ENCODE data around the gene ZNF689. TPM values are rescaled to one million over a fixed set of nuclear protein-coding genes. Genes with fewer than 3 reads are reported as not detected.

ZNF689 gene
- total and polyA plus RNA-seq, 12 donors = 2.7 to 7.4 (median 5.4) TPM

DNA sequence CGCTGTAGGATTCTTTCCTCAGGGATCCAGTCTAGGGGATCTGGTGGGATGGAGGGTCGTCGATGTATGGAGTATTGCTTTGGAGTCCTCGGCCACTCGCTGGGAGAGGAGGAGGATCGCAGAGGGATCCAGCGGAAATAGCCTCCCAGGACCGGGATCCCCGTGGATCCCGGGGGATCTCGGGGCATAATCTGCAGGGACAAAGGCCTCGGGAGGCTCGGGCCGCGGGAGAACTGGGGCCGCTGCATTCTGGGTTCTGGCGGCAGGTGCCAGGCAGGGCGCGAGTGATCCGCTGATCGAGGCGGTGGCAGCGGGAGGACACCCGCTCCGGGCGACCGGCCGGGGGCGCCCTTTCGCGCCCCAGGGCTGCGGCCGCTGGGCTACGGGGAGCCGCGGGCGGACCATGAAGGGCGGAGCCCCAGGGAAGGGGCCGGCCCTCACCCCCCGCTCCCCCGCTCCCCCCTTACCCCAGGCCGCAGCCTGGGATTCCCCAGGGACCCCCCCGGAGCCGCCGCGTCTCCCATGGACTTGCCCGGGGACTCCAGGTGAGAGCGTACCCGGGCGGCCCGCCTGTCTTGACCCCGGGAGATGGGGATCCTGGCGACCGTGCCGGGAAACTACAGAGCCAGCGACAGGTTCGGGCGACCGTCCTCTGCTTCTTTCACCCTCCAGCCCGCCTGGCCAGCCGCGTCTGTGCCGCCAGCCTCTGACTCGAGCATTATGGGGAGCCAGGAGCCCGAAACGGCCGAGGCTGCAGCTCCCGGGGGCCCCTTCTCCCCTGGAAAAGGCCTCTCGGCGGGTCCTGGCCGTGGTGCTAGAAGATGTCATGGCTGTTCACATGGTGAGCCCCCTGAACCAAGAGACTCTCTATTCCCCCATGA, 41.2 kb upstream of the ZNF689 start:
- WGBS, 2 donors = 0 to 1% methylated on average over 70 to 71 of the region's 71 CpGs
- H3K9me3 ChIP-seq = no peaks in the 10 kb centered on the region
- TF ChIP-seq, protein P1, sequence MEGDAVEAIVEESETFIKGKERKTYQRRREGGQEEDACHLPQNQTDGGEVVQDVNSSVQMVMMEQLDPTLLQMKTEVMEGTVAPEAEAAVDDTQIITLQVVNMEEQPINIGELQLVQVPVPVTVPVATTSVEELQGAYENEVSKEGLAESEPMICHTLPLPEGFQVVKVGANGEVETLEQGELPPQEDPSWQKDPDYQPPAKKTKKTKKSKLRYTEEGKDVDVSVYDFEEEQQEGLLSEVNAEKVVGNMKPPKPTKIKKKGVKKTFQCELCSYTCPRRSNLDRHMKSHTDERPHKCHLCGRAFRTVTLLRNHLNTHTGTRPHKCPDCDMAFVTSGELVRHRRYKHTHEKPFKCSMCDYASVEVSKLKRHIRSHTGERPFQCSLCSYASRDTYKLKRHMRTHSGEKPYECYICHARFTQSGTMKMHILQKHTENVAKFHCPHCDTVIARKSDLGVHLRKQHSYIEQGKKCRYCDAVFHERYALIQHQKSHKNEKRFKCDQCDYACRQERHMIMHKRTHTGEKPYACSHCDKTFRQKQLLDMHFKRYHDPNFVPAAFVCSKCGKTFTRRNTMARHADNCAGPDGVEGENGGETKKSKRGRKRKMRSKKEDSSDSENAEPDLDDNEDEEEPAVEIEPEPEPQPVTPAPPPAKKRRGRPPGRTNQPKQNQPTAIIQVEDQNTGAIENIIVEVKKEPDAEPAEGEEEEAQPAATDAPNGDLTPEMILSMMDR (IDR thresholded peaks at IDR 0.05) = peak; percentile 43 to 84 (median 66)
- peak; percentile 58 to 79 (median 71) for ATAC-seq
- peak; percentile 55 to 74 for DNase-seq
- H3K27me3 ChIP-seq = no peaks in the 10 kb centered on the region
- intact Hi-C loops (cut with DNase I) = loop anchor here in 2 of 10 donors (5.0 to 10.0 kb wide), 4 partner anchors 79 to 837 kb away; partner anchors contain the start of genes PAGR1 (in 1 of the 2), PPP4C (in 1 of the 2), PRRT2 (in 1 of the 2) and ZNF688 (in 1 of the 2)
- H3K4me3 ChIP-seq = peak overlapping the region; percentile 73 to 97 (median 88)
- H3K36me3 ChIP-seq = peaks cover 0 to 42% (median 21%) of the 10 kb centered on the region in 9 donors
- peaks cover 3 to 23% (median 19%) of the 10 kb centered on the region in 9 donors for H3K4me1 ChIP-seq
- peak overlapping the region; percentile 89 to 98 (median 96) for H3K27ac ChIP-seq

DNA sequence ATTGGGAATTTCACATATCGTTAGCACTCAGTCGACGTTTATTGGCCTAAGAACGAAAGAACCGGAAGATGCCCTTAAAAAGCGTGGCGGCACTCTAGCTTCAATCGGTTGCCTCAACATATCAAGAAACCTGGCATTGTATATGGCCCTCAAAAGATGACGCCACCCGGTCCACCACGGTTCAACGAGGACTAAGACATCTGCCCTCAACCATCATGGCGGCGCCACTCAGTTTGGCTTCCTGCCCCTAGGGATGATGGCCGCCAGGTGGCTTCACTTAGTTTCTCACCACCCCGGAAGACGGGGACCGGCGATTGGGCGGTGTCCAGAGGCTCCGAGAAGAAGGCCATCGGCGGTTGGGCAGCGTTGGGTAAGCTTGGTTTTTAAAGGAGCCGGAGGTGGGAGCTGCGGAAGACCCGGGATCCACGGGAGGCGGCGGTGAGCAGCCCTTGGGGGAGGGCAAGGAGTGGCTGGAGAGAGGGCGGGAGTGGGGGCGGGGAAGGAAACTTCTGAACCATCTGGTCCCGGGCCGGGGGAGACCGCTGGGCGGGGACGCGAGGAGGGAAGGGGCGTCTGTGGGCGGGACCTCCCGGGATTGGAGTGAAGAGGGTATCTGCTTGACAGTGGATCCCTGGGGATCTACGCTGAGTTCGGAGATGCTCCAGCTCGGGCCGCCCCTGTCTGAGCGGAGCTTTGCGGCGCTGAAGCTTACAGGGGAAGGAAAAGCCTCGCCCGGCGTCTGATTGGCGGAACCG, 40.4 kb upstream of the ZNF689 start, which contains the start of gene PRR14:
Gene PRR14, plus strand, starts transcription at position 592 of the 755 bp plus-strand sequence. CDS start 686 bp downstream, outside the sequence.
- Histone ChIP-seq H3K9me3 (no peaks in the 10 kb centered on the region), H3K4me3 (peak within 1 kb of the TSS; percentile 73 to 97 (median 88)), H3K27ac (peak within 1 kb of the TSS; percentile 89 to 98 (median 96)), H3K36me3 (peaks cover 0 to 34% (median 14%) of the 10 kb centered on the region in 9 donors), H3K27me3 (no peaks in the 10 kb centered on the region), H3K4me1 (peaks cover 3 to 23% (median 19%) of the 10 kb centered on the region in 9 donors)
- DNase-seq (peak; percentile 99 to 100), ATAC-seq (peak; percentile 91 to 96 (median 94))
- TF ChIP-seq, protein P1 (IDR thresholded peaks at IDR 0.05) = peak in 7 of 9 donors; percentile 8 to 51 (median 42)
- WGBS, 2 donors = 1 to 2% methylated on average over 51 to 53 of the region's 53 CpGs
- intact Hi-C loops (cut with DNase I) = loop anchor here in 4 of 10 donors (1.0 to 10.0 kb wide), 6 partner anchors 8 to 836 kb away; partner anchors contain the start of genes FBRS (in 2 of the 4), PAGR1 (in 1 of the 4), PPP4C (in 1 of the 4) and PRRT2 (in 1 of the 4)

DNA sequence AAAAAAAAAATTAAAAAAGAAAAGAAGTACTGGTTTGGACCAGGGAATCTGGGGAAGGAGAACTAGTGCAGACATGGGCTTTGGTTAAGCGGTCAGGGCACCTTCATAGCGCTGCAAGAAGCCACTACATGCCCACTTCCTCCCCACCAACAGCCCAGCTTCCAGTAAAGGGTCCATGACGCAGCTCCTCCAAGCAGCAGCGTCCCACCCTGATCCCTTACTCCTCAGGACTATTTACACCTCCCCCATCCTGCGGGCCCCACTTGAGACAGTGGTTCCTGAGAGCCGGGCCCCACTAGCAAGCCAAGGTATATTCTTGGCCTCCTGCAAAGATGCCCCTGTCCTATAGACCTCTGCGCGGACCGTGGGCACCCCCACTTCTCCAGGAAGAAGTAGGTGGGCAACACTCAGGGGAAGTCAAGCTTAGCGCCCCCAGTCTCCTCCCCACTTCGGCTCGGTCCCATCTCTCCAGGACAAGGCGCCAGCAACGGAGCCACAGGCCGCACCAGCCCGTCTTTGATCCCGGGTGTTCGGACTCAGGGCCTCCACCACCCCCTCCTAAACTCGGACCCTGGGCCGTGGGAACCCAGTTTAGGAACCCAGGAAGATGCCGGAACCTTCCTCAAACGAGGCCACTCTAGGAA, 39.7 kb upstream of the ZNF689 start:
- TF ChIP-seq, protein P1 (IDR thresholded peaks at IDR 0.05) = no peak
- DNase-seq = peak in 1 of 2 donors; percentile 42
- Histone ChIP-seq H3K27me3 (no peaks in the 10 kb centered on the region), H3K4me1 (peaks cover 3 to 23% (median 19%) of the 10 kb centered on the region in 9 donors), H3K9me3 (no peaks in the 10 kb centered on the region), H3K36me3 (peaks cover 0 to 27% (median 9%) of the 10 kb centered on the region in 9 donors), H3K4me3 (peak overlapping the region in 9 of 10 donors; percentile 73 to 97 (median 89)), H3K27ac (peak overlapping the region; percentile 89 to 98 (median 96))
- intact Hi-C loops (cut with DNase I) = loop anchor here in 4 of 10 donors (1.0 to 10.0 kb wide), 6 partner anchors 8 to 835 kb away; partner anchors contain the start of genes FBRS (in 2 of the 4), PAGR1 (in 1 of the 4), PPP4C (in 1 of the 4) and PRRT2 (in 1 of the 4)
- ATAC-seq = peak in 1 of 8 donors; percentile 0
- 36 to 38% methylated on average over 22 of the region's 22 CpGs for WGBS, 2 donors
